Occipital lobe (tissue), 2 donors: ENCODE results near the gene CD300E. TPM values are rescaled to one million over a fixed set of nuclear protein-coding genes. Genes with fewer than 3 reads are reported as not detected.
A peak's percentile ranks its signal among the peaks of the same experiment; 100 is the strongest.
"Not testable (repeated sequence)": the region's sequence is repeated elsewhere in the genome, so short reads cannot be mapped to it uniquely, and the experiment has no call there.

Source experiments
- DNase-seq: peaks from one replicate; lab custom pipeline; 2025; lab: John Stamatoyannopoulos, UW
- total RNA-seq: library from RNA; depleted of rRNA; stranded (reverse); fragments of >200 nt; gene quantifications from one replicate; pipeline ENCODE4 v1.2.3, GENCODE V29; 2014

CD300E gene
- total RNA-seq, 1 donor from 2014 or later, result 0.16 TPM

DNA sequence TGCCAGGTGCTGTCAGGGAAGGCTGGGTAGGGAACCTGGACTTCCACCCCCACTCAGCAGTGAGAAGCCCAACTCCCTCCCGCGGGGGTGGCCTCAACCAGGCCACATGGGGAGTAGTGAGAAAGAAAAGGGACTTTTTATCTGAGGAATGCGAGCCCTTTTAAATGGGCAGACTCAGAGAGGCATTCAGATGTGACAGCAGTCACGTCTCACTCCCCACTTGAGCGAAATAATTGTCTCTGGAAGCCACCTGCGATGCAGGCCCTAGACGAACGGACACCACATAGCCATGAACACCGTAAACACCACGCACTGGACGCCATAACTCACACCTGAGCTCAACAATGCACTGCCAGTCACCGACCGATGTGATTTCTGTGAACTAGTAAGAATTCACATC lies 11.9 kb upstream of the CD300E start:
- no peak for DNase-seq

DNA sequence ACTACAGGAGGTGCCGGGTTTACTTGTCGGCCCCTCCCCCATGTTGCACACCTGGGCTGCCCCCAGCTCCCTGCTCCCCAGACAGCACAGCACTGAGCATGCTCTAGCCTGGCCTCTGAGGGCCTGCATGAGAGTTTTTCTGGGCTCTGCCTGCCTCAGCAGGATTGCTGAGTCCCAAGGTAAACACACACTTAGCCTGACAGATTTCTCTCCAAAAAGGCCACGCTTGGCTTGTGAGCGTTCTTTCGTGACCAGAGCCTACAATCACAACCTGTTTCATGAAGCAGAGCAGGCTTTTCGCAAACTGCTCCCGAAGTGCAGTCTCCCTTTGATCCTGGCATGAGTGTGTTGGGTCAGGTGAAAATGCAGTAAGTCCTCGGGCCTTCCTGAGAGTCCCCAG lies 9.8 kb upstream of the CD300E start:
- no peak for DNase-seq

DNA sequence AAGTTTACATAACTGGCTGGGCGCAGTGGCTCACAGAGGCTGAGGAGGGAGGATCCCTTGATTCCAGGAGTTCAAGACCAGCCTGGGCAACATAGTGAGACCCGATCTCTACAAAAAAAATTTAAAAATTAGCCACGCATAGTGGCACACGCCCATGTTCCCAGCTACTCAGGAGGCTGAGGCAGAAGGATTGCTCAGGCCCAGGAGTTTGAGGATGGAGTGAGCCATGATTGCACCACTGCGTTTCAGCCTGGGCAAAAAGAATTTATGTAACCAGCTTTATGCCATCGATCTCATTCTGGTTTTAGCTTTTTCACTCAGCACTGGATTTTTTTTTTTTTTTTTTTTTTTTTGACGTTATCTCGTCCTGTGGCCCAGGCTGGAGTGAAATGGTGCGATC lies 9.1 kb upstream of the CD300E start:
- DNase-seq, result no peak

DNA sequence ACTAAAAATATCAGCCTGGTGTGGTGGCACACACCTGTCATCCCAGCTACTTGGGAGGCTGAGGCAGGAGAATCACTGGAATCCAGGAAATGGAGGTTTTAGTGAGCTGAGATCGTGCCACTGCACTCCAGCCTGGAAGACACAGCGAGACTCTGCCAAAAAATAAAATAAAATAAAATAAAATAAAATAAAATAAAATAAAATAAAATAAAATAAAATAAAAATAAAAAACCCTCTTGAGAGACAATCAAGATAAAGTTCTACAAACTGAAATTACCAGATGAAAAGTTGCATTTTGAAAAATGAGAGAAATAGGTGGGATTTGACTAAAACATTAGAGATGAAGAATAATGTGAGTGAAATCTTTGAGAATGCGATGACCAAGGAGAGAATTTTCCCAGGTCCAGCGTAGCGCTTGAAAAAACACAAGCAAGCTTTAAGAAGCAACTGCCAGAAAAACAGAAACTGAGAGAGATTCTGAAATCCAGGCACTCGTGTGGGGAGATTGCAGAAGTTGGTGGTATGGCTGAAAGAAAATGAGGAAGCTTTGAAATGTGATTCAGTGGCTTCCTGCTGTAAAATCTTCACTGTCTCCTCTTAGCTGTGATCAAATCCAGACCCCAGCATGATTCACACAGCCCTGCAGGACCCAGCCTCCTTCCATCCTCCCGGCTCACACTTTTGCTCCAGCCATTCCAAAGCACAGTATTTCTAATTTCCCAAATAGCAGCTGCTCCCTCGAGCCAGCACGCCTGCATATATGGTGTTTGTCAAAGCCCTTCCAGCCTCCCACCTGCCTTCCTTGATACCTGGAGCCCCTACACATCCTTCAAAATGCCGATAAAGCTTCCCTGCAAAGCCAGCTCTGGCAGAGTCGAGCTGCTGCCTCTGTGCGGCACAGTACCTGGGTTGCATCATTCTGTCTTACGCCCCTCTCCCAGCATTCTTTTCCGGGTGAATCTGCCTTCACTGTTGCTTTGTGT lies 8.2 kb upstream of the CD300E start:
- no peak for DNase-seq

DNA sequence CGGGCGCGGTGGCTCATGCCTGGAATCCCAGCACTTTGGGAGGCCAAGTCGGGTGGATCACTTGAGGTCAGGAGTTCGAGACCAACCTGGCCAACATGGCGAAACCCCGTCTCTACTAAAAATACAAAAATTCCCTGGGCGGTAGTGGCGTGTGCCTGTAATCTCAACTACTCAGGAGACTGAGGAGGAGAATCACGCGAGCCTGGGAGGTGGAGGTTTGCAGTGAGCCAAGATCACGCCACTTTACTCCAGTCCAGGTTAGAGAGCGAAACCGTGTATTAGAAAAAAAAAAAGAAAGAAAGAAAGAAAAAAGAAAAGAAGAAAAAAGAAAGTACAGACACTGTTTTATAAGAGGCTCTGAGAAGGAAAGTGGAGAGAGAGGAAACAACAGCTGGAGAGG lies 6.7 kb upstream of the CD300E start:
- DNase-seq, result not testable (repeated sequence)

DNA sequence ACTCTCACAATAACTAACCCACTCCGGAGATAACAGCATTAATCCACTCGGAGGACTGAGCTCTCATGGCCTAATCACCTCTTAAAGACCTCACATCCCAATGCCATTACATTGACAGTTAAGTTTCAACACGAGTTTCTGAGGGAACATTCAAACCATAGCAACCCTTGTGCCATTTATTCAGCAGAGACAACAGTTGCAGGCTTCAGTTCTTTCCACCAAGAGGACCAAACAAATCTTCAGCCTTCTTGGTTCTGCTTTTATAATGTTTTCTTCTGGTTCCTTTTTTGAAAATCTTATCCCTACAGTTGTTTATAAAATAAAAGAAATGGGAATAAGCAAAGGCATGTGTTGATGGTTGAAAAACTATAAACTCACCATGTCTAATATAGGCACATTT lies 2.1 kb upstream of the CD300E start:
- no peak for DNase-seq

DNA sequence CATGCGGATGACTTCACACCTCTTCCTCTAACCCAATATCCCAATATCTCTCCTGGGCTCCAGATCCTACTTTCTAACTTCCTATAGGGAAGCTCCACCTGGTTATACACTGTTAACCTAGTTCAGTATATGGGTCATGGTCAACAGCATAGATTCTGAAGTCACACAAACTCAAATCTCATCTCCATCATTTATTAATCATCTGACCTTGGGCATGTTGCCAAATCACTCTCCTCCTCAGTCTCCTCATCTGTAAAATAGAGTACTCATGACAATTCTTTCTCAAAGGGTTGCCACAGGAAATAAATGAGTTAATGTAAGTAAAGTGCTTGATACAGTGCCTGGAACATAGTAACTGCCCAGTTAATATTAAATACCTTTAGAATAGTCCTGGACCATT lies 593 bp upstream of the CD300E start:
- no peak for DNase-seq

DNA sequence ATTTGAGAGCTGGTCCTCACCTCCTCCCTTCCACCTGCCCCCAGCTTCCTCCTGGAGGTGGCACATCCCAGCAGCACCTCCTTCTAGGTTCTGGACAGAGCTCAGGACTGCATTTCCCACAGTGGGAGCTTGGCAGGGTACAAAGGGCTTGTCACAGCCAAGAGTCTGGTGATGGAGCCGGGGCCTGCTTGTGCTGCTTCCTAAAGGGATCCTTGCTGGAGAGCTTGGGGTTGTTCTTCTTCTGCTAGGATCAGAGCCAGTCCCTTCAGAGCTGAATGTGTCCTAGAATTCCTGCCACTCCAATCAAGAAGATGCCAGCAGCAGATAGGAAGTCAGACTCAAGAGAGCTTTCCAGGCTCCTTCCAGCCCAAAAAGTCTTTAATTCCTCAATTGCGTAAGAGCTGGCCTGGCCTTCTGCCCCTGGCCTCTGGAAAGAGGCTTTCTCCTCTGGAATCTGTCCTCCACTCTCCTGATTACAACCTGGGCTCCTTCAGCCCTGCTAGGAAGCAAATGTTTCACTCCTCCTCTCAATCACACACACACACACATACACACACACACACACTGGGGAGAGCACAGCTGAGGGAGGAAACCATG lies 4.4 kb downstream of the CD300E start:
- no peak for DNase-seq

DNA sequence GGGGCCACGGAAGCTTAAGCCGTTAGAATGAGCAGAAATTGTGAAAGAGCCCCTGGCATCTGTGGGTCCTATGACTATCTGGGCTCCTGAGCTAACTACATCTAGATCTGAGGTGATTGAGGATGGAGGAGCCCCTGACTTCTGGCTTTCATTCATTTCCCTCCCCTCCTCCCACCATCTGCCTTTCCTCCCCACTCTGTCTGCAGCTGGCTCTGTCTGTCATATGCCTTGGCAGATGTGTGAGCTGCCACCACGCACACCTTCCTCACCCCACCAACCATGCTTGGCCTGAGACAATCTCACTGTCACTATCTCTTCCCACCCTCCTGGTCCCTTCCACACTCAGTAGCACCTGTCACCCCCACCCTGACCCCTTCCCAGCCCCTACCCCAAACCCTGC lies 5.1 kb downstream of the CD300E start:
- no peak for DNase-seq

DNA sequence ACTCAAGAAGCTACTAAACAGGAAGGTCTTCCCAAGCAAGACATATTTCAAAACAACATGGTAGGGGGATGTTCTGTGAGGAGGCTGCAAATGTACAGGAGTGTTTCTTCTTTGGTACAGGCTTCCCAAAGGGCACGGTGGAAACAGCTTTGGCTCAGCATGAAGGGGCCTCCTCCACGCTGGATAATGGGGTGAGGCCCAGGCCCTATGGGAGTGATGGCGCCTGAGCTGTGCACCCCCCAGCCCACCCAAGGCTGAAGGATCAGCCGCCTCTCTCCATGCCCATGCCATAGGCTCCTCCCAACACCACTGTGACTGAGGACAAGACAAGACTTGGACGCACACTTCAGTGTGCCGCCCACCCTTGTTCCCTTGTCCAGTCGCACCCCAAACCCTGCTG lies 6.8 kb downstream of the CD300E start:
- no peak for DNase-seq

DNA sequence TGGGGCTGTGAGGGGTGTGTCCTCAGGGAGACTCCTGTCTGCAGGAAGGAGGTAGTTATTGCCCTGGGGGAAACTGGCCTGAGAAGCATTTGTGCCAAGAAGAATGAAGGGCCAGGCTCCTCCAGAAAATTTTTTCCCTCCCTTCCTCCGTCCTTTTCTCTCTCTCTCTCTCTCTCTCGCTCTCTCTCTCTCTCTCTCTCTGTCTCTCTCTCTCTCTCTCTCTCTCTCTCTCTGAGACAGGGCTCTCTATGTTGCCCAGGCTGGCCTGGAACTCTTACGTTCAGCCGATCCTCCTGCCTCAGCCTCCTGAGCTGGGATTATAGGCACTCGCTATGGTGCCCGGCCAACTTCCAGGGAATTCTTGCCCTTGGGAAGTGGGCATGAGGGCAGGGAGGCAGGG lies 11.5 kb downstream of the CD300E start:
- no peak for DNase-seq

DNA sequence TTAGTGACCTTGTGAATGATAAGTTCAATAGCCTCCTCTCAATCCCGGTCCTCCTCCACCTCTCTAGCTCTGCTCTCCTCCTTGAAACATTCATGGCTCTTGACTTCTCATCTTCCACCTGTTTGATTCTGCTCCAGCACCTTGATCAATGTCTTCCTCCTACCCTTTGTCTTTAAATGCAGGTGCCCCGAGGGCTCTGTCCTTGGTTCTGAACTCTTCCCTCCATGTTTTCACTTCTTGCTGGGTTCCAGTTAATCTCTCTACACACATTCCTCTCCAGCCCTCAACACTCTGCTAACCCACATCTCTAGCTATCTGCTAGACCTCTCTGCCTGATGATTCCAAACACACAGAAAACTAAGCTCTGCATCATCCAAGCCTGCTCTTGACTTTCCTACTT lies 13.4 kb downstream of the CD300E start:
- DNase-seq, result no peak

DNA sequence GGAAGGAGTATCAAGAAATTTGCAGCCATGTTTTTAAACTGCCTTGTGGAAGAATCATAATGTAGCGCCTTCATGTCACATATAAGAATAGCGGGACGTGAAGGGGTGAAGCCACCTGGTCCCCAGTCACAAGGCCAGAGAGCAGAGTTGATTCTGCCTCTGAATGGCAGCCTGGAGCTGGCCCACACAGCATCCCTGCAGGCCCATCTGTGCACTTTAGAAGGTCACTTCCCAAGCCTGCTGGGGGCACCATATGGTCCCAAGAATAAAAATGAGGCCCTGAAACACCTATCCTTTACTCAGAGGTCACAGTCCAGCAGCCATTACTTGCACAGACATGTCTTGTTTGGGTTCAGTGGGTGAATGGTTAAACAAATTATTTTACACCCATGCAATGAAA lies 15.0 kb downstream of the CD300E start:
- no peak for DNase-seq

DNA sequence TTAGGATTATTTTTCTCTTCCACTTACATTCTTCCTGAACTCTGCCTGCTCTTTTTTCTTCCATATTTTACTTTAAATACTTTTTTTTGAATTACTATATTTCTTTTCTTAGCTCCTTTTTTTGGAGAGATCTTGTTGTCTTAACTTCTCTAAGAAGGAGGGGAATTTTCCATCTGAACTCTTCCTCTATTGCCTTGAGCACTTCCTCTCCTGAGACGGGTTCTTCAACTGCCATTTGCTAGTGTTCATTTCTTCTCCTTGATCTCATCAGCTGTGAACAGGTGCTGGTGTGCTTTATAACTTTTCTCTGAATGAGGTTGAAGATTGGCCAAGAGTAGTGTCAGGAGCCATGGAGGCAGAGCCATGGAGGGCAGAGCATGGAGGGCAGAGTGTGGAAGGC lies 16.3 kb downstream of the CD300E start:
- no peak for DNase-seq

DNA sequence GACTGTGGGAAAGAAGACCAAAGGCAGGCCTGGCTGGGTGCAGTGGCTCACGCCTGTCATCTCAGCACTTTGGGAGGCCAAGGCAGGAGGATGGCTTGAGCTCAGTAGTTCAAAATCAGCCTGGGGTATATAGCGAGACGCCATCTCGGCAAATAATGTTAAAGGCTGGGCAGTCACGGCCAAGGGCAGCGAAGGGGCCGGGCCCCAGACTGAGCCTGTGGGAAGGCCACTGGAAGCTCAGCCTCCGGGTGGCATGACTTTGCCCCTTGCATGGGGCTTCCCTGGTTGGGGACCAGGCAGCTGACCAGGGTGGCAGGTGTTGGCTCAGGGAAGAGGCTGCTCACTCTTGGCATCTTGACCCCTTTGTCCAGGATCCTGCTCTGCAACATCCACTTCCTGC lies 17.5 kb downstream of the CD300E start:
- DNase-seq, result no peak

DNA sequence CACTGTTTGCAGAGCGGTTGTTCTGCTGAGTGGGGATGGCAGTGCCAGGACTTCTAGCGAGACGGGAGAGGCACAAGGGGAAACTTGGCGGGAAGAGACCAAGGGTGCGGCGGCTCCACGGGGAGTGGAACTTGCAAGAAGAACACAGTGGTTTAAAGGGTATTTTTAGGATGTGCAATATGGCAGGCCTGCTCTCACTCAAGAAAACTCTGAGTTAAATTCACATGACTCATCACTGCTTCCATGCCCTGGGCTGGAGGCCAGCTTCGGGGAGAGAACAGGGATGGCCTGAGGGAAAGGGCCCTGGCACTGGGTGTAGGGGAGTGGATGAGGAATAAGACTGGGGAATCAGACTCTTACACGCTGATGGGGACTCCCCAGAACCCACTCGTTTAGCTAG lies 18.2 kb downstream of the CD300E start:
- peak; percentile 50 for DNase-seq

DNA sequence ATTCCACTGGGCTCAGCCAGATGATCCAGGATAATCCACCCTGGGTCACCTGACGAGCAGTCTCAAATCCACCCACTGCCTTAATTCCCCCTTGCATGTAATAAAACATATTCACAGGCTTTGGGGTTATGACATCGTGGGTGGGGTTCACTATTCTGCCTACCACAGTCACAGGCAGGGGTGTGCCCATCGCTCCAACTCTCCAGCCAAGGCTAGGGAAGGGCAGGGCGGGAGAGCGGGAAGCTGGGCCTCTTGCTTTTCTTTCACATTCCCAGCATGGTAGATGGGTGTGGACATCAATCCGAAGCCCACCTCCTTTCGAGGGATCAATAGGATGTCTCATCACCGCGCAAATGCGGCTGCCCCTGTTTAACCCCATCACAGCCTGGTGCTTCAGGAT lies 18.8 kb downstream of the CD300E start:
- no peak for DNase-seq

DNA sequence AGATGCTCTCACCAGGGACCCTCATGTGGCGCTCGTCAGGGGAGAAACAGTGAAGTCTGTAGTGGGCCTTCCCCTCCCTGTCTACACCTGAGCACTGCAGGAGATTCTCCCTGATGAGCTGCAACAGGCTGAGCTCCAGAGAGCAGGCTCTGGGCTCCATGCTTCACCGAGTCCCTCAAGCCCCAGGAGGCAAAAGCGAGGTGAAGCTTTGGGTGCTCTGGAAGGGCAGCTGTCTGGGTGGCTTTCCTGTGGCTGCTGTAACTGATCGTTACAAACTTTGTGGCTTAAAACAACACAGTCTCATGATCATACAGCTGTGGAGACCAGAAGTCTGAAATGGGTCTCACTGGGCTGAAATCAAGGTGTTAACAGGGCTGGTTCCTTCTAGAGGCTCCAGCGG lies 19.3 kb downstream of the CD300E start:
- DNase-seq, result no peak

DNA sequence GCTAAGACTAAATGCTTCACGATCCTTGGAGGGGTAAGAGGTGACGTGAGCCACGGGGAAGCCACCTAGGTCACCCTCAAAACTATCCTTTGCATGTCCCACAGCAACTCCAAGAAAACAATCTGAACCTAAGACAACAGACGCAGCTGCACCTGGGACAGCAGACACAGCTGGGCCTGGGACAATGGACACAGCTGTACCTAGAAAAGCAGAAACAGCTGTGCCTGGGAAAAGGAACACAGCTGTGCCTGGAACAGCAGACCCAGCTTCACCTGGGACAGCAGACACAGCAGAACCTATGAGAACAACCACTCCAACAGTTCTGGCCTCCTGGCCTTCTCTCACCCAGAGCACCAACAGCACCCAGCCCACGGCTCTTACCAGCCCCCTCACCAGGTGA lies 19.8 kb downstream of the CD300E start:
- no peak for DNase-seq

DNA sequence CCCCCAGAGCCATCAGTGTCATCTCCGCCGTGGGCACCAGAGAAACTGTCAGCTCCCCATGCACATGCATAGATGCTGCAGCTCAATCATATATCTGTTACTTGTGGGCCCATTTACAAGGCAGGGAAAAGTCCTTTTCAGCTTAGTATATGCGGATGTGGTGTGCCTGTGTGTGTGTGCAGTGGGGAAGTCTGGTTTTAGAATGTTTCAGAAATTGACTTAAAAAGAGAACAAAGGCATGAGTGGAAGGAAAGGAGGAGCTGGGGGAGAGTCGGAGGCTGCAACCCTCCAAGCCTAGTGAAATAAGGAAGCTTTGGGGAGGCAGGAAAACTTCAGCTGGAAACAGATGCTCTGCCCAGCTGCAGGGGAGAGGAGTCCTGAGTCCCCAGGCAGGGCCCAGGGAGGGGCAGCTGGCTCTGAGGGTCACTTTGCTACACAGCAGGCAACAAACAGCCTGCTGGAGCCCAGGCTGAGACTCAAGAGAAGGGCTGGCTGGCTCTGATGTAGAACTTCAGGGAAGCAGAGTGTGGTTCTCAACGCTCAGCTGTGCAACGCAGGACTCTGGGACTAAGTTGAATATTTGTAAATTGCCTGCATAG lies 20.4 kb downstream of the CD300E start:
- no peak for DNase-seq

DNA sequence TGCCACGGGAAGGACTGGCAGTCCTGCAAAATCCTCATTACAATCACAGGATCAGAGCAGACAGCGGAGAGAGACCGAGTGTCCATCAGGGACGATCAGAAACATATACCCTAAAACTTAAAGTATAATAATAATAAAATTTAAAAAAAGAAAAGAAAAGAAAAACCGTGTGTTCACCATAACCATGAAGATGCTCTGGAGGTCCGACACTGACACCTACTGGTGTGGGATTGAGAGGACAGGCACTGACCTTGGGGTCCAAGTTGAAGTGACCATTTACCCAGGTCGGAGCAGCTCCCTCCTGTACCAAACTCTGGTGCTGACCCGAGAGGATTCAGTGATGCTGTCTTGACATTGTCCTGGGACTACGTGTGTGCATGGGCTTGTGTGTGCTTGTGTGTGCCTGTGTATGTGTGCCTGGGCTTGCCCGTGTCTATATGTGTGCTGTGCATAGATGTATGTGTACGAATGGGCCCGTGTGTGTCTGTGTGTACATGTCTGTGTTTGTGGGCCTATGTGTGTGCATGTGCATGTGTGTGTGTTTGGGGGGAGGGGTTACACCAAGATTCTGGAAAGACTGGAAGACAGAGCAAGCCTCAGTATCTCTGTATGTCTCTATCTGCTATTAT lies 21.5 kb downstream of the CD300E start:
- DNase-seq, result no peak

DNA sequence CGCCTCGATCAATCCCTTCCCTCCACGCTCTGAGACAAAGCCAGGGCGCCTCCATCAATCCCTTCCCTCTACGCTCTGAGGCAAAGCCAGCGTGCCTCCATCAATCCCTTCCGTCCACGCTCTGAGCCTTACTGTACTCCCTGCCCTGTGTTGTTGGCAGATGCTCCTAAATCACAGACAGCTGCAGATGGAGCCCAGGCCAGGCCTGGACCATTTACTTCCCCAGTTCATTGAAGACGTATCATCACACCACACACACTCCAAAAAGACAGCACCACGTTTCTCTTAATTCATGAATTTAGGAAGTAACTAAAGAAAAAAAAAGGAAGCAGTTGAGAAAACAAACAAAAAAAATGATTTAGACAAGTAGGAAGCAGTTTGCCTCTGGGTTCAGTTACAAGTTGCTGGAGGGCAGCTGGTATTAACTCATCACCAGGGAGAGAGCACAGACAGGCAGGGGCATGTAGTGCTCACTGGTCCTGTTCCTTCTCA lies 24.0 kb downstream of the CD300E start:
- no peak for DNase-seq
